GM21717 (cell line): Measurements from ENCODE around the gene FGF11.
A peak's percentile ranks its signal among the peaks of the same experiment; 100 is the strongest.

Experiments
- ATAC-seq: cut with Tn5 transposase; IDR thresholded peaks from one replicate; pipeline ENCODE4 v1.9.1; 2021; ENCODE audit warnings: mild to moderate bottlenecking, moderate library complexity; ENCODE audit not compliant: unreplicated experiment

The FGF11 gene

DNA sequence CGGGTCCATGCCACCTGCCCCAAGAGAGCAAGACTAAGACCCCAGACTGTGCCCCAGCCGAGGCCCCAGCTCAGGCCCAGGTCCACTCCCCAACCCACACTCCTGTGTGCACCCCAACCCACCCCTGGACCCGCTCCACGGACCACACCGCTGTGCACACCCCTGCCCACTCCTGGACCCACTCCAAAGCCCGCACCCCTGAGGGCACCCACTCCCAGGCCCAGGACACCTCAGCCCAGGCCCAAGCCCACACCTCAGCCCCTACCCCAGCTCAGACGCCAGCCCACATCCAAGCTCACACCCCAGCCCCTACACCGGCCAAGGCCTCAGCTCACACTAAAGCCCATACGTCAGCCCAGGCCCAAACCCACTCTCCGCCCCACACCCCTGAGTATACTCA lies 9.6 kb upstream of the FGF11 start:
- ATAC-seq: no peak

DNA sequence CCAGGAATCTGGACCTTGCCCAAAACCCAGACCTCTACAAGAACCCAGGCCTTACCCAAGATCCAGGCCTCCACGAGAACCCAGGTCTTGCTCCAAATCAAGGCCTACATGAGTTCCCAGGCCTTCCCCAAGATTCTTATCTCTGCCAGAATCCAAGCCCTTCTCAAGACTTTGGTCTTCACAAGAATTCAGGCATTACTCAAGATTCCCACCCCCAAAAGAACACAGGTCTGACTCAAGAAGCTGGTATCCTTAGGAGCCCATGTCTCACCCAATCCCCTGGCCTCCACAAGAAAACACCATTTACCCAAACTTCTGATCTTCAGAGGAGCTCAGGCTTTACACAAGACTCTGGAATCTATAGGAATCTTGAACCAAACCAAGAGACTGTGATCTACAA lies 8.1 kb upstream of the FGF11 start:
- ATAC-seq: no peak

- no peak for ATAC-seq
Measured at GRCh38 chr17:7432296-7432695, 7.0 kb upstream of the FGF11 start.

GRCh38 chr17:7435676-7436555 lies 3.4 kb upstream of the FGF11 start:
- ATAC-seq: peak; percentile 24

DNA sequence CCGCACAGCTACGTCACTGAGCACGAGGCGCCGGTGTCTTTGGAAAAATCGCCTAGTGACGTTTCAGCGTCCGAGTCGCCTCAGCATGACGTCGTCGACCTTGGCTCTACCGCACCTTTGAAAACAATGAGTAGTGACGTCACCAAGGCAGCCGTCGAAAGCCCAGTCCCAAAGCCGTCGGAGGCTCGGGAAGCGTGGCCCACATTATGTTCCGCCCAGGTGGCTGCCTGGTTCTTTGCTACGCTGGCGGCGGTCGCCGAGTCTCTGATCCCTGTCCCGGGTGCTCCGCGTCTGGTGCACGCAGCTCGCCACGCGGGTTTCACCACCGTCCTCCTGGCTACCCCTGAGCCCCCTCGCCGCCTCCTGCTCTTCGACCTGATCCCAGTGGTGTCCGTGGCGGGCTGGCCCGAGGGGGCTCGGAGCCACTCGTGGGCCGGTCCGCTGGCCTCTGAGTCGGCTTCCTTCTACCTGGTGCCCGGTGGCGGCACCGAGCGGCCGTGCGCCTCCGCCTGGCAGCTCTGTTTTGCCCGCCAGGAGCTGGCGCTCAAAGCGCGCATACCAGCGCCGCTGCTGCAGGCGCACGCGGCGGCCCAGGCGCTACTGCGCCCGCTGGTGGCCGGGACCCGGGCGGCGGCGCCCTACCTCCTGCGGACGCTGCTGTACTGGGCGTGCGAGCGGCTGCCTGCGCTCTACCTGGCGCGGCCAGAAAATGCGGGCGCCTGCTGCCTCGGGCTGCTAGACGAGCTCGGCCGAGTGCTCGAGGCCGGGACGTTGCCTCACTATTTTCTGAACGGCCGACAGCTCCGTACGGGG lies 2.5 kb upstream of the FGF11 start:
- no peak for ATAC-seq

DNA sequence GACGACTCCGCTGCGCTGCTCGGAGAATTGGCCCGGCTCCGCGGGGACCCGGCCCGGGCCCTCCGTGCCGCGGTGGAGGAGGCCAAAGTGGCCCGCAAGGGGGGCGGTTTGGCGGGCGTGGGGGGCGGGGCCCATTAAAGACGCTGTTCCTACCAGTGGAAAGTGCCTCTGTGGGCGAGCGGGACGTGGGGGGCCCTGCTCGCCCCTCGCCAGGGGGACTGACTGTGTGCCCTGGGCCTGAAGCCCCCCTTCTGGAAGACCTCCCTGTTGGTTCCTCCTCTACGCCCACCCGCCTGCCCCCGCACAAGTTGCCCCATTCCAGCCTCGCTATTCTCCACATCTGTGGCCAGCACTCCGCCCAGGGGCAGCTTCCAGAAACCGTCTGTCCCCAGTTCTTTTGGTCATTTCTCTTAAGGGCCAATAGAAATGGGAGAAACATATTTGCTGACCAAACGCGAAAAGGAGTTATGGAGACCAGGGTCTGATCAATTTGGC lies 1.9 kb upstream of the FGF11 start:
- ATAC-seq: no peak

DNA sequence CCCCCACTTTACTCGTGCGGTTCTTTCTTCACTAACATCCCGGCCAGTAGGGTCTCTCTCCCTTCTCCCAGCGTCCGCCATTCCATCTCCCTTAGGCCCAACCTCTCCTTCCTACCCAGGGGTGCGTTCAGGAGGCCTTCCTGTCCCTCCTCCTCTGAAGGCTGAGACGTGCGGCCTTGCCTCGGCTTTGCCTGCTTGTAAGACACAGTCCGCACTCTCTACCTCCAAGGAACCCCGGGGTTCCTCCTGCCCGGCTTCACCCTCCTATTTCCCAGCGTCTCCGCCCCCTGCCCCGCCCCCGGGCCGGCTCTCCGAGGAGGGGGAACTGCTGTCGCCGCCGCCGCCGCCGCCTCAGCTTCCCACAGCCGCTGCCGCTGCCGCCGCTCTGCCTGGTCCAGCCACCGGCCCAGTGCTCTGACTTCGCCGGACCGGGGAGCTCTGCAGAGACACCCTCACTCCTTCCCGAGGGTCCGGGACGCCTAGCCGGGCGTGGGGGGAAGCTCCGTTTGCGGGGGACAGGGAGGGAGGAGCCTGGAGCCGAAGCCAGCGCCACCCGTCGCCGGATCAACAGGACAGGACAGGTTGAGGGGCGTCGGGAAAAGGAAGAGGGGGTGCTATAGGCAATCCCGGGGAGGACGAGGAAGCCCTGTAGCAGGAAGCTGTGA lies 1.2 kb upstream of the FGF11 start:
- ATAC-seq: no peak

- no peak for ATAC-seq
Measured at GRCh38 chr17:7438656-7439460, 454 bp upstream of the FGF11 start.

- no peak for ATAC-seq
Measured at GRCh38 chr17:7440113-7440833, 961 bp downstream of the FGF11 start.

- no peak for ATAC-seq
Measured at GRCh38 chr17:7440834-7441195, 1.5 kb downstream of the FGF11 start.

- no peak for ATAC-seq
Measured at GRCh38 chr17:7441266-7441665, 2.0 kb downstream of the FGF11 start.

- ATAC-seq: no peak
Measured at GRCh38 chr17:7442142-7442541, 2.8 kb downstream of the FGF11 start.

DNA sequence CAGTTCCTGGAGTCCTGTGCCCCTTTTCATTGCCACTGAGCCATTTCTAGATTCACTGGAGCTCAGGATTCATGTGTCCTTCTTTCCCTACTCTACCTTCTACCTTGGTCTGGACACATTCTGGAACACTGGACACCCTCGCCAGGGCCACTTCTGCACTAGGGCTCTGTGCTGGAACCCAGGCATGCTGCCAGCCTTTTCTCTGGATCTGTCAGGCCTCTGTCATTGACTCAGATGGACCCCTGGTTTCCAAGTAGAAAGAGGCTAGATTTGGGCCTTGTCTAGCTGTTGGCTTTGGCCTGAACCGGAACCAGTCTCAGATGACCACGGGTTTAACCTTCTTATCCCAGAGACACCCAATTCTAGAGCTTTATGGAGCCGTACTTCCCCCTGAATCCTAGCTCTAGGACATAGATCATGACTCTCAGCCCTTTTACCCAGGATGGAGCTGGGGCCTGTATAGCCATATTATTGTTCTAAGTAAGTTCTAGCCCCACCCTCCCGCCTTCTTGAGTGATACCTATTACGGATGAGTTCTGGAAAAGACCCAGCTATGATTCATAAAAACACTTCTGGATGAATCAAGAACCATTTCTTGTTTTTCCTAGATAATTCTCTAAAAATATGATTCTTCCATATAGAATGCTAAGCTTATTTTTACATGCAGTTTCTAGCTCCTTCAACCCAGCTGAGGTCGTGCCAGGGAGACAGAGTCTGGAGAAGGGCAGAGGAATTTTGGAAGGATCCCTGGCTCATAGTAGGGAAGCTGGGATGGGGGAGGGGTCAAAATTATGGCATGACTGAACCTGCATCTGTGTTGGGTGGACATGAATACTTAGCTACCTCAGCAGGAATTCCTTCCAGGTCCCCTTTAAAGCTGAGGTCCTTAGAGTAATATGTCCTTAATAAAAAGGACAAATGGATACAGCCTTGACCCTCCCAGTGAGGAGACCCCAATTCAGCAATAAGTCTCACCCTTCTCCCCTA lies 4.5 kb downstream of the FGF11 start:
- ATAC-seq: no peak

GRCh38 chr17:7444682-7445618 lies 5.6 kb downstream of the FGF11 start, which contains the start of gene CHRNB1:
TSS of gene CHRNB1 (plus strand) at chr17:7445061. CDS start at chr17:7445128, 67 bp downstream.
- ATAC-seq: no peak

DNA sequence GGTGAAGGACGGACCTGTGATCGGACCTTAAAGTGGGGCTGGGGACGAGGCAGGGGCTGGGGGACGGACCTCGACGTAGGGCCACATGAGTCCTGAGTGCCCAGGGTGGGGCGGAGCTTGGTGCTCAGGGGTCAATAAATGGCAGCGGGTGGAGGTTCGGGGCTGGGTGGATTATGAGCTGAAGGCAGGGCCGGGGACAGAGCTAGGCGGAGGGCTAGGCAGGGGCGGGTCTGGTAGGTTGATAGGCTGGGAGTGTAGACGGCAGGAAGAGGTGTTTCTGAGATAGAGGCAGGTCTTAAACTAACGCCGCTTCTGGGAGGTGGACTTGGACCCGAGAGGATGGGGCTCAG lies 6.3 kb downstream of the FGF11 start:
- ATAC-seq: no peak

DNA sequence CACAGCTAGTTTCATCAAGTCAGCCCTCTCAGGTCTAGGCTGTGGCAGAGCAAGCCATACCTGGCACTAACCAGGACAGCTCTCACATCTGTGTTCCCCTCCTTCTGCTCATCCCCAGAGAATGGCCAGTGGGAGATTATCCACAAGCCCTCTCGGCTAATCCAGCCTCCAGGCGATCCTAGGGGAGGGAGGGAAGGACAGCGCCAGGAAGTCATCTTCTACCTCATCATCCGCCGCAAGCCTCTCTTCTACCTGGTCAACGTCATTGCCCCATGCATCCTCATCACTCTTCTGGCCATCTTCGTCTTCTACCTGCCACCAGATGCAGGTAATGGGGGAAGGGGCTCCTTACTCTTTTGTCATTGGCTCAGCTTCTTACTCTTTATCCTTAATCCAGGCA lies 9.1 kb downstream of the FGF11 start:
- ATAC-seq: no peak

GRCh38 chr17:7459961-7460545 lies 20.7 kb downstream of the FGF11 start:
- ATAC-seq: no peak
